GM12892 (cell line): ENCODE data around the gene SENP6.

Source experiments
- POLR2A ChIP-seq: IDR thresholded peaks from 2 replicates; pipeline ENCODE4 v1.6.1; 2011; ENCODE audit warnings: low read depth, low read length, control low read depth
- TAF1 ChIP-seq: IDR thresholded peaks from 2 replicates; pipeline ENCODE4 v1.6.1; 2011; ENCODE audit warnings: low read depth, mild to moderate bottlenecking, control low read depth, low read length, borderline replicate concordance

DNA sequence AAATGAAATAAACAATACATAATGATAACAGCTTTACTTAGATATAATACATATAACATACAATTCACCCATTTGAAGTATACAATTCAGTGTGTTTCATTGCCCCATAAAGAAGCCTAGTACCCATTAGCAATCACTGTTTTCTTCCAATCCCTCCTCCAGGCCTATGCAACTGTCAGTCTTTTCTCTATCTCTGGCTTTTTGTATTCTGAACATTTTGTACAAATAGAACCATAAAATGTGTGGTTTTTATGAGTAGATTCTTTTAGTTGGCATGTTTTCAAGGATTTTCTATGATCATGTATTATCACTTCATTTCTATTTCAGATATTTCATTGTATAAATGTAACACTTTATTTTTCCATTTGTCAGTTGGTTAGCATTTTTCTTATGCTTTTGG, 92.7 kb downstream of the SENP6 start:
- TF ChIP-seq POLR2A (no peak), TAF1 (no peak)
